T-helper 1 cell (primary cell): ENCODE measurements around the gene DDX23.
"Not testable (repeated sequence)": the region's sequence is repeated elsewhere in the genome, so short reads cannot be mapped to it uniquely, and the experiment has no call there.

Source experiments
- DNase-seq, 5 donors: peaks; one replicate each; pipeline ENCODE4 v3.0.0-alpha.2; 2012 to 2020
- total RNA-seq, 4 donors: gene quantifications; one replicate each; lab custom pipeline; 2026; lab: John Stamatoyannopoulos, UW

DDX23 gene
- 93.1 to 186 (median 130) reads per million in 4 donors for total RNA-seq

DNA sequence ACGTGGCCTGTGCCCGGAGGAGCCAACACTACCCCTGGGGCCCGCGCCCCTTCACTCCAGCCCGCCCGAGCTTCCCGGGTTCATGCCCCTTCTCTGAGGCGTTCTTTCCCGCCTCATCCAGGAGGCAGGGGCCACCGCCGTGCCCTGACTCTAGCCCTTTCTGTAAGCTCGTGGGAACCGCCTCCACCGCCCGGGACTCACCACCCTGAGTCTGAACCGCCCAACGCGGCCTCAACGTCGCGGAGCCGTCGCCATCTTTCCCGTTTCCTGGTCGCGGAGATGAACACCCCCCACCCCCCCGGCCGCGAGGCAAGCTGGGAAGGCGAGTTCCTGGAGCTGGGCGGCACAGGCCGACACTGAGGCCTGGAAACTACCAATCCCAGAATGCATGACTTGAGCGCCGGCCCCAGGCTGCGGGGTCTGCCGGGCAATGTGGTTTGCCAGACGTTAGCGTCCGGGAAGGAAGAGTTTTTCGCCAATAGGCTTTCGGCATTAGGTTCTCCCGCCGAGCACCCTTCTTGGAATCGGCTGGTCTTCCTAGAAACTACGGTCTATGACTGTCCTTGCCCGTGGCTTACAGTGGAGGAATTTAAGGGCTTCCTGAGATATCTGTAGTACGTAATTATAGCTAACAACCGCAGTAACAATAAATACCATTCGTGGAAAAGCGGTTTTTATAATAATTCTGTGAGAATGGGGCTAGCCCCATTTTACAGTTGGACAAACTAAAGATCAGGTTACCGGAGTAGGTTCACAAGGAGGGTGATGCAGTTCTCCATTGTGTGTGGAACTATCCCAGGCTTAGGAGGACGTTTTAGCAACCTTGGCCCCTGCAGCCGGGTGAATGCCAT, at the start of gene DDX23:
DDX23 (minus strand) TSS at position 281 of the 851 bp plus-strand sequence. CDS start 6,381 bp downstream, outside the sequence.
- DNase-seq = peak; percentile 87 to 99 (median 88)

DNA sequence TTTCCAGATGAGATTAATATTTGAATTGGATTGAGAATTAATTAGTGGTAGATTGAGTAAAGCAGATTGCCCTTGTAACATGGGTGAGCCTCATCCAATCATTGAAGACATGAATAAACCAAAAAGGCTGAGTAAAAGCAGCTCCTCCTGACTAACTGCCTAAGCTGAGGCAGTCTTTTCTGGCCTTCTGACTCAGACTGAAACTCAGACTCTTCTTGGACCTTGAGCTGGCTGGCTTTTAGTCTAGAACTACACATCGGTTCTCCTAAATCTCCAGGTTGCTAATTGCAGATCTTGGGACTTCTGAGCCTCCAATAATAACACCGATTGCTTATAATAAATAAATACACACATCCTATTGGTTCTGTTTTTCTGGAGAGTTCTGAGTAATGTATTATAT, 49.3 kb upstream of the DDX23 start:
- peak in 1 of 5 donors; percentile 36 for DNase-seq

DNA sequence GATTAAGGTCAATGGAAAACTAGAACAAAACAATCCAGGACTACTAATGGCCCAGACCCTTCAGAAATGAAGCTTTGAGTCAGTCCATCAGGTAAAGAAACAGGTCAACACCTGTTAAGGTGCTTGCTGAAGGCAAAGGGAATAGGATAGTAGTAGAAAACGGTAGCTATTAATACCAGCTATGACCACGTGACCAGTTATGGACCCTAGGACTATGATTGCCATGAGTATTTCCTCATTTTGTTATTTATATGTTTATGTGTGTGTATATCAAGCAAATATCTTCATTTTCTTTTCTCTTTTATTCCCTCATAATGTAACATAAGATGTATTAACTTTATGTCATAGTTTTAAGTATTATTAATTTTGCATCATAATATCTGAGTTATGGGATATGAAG, 47.7 kb upstream of the DDX23 start:
- no peak for DNase-seq

DNA sequence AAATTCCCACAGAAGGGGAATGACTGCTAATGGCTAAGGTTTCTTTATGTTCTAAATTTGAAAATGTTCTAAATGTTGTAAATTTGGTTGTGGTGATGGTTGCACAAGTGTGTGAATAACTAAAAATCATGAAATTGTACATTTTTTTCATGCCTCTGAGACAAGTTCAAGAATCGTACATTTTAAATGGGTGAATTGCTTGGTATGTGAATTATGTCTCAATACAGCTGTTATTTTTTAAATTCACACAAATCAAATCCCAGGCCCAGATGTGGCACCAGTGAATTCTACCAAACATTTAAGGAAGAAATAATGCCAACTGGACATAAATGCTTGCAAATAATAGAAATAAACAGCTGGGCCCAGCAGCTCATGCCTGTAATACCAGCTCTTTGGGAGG, 42.3 kb upstream of the DDX23 start:
- no peak for DNase-seq

DNA sequence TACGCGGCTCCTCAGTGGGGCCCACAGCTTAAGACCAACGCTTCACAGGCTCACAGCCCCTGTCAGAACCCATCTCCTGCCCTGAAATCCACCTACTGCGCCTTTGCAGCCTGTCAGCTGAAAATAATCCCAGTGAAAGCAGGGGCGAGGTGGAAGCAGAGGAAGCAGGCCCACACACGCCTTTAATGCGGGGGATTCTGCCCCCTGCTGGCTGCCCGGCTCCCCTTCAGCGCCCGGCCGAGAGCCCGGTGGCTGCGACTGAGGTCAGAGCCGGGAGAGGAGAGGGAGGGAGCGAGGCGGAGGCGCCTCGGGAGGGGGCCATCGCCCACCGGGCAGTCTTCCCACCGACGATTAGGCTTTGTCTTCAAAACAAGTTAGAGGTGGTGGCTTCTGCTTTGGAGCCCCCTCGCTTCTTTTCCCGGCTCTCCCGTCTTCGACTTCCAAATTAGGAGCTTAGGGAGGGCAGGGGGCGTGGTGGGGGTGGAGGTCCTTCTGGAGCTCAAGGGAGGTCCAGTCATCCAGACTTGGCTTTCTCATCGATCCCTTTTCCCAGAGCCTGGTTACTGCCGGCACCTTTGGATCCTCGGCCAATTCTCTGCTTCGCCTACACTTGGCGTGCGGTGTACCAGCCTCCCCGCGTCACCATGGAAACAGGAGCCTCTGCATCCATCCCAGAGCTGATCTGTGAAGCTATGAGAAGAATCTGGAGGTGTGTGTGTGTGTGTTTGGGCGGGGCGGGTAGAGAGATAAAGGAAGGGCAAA, 38.9 kb upstream of the DDX23 start:
- peak; percentile 36 to 65 (median 62) for DNase-seq

DNA sequence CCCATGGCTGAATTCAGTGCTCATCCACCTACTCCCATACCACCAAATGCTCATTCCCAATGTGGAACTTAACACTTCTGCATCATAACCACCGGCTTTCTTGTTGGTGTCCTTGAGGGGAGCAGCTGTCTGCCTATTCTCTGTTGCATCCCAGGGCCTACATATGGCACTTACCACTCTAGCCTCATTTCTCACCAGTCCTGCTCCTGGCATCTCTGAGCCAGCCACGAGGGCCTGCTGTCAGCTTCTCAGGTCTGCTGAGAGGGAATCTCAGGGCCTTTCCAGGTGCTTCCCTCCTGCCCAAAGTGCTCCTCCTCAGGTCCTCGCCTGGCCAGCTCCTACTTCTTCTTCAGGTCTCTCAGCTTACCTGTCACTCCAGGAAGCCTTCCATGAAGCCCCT, 37.7 kb upstream of the DDX23 start:
- no peak for DNase-seq

DNA sequence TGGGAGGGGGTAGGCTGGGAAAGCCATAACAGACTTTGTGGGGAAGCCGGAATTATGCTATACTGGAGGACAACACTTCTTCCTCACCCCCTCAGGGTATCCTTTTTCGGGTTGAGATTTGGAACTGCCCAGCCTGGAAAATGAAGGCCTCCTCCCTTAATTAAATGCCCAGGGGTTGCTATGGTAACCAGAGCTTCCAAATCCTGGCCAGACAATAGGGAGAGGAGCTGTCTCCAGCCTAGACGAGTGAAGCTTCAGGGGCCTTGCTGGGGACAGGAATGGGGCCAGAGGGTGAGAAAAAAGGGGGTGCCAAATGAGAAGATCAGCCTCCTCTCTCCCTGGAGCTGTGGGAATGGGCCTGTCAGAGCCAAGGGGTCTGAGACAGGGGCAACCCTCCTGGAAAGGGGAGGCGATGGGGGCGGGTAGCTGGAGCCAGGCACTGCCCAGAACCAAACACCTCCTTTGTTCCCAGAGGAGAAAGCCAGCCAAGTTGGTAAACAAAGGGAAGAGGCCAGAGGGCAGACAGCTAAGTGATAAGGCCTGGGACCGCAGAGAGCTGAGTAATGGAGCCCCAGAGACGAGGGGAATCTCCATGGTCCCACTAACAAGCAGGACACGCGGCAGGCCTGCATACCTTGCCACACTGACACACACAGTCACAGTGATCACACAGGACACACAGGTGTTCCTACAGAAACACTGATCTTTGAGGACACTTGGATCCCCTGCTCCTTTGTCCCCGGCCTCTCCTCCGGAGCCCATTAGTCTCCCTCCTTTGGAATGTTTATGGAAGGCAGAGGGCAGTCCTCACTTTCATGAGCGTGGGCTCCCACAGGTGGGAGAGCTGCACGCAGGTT, 31.6 kb upstream of the DDX23 start:
- DNase-seq = no peak

DNA sequence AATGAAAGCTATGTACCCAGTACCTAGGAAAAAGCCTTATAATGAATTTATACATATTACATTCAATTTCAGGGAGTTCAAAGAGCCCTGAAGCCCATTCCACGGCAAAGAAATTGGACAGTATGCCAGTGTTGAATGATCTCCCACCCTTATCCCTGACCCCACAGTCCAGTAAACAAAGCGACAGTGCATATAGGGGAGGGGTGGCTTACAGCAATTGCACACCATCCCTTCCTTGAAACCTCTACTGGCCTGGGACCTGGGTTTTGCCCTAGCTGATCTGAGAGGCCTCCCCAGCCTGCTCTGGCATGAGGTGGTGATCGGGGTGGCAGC, 31.0 kb upstream of the DDX23 start:
- DNase-seq = no peak

DNA sequence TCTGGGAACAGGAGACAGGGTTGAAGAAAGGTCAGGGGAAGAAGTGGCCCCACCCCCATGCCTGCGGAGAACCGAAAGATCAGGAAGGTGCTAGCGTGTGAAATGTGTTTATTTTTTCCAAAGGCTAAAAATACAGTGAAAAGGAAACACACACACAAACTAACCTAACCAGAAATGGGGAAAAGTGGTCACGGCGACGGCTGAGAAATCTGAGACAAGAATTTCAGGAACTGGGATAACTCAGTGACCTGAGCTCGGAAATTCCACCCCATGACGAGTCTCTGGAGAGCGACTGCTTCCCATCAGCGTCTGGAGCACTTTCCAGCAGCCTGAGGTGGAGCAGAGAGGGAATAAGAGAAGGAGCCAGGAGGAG, 30.3 kb upstream of the DDX23 start:
- no peak for DNase-seq

DNA sequence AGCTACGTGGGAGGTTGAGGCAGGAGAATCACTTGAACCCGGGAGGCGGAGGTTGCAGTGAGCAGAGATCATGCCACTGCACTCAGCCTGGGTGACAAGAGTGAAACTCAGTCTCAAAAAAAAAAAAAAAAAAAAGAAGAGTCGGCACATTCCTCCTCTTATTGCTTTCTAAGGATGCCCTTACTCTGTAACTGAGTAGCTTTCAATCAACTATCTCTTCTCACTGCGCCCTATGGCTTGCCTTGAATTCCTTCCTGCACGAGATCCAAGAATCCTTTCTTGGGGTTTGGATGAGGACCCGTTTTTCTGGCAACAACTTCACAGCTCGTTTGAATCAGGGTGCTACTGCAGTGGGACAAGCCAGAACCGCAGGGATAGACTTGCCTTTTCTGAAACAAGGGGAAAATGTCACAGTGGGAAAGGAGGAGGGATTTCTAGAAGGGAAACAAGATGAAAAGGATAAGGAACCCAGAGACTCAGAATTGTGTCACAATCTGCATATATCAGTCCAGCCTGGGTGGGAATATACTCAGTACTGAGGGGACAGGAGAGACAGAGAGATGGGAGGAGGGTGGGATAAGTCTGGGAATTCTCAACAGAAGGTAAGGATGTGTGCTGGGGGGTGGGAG, 29.8 kb upstream of the DDX23 start:
- no peak for DNase-seq

DNA sequence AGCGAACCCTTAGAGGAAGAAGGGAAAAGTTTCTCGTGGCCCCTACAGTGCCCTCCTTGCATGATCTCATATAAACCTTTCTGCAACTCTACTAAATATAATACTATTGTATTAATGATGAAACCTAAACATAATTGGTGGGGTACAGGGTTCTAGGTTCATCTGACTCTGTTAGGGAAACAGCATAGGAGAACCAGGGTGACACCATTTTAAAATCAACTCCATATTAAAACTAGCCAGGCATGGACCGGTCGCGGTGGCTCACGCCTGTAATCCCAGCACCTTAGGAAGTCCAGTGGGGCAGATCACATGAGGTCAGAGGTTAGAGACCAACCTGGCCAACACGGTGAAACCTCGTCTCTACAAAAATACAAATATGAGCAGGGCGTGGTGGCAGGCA, 28.7 kb upstream of the DDX23 start:
- DNase-seq = no peak

DNA sequence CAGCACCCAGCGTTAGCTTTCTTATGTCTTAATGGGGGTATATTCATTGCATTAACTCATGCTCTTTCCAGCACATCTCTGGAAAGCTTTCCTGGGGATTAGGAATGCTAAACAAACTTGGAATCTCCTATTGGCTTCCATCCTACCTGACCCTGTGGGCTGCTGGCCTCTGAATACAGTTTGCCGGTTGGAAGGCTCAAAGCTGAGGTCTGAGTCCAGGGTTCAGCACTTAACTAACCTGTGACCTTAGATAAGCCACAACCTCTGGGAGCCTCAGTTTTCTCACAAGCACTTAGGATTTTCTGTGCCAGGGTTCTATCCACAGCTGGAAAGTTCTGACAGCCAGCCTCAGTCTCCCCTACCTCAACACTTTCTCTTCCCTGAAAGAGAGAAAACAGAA, 26.6 kb upstream of the DDX23 start:
- no peak for DNase-seq

DNA sequence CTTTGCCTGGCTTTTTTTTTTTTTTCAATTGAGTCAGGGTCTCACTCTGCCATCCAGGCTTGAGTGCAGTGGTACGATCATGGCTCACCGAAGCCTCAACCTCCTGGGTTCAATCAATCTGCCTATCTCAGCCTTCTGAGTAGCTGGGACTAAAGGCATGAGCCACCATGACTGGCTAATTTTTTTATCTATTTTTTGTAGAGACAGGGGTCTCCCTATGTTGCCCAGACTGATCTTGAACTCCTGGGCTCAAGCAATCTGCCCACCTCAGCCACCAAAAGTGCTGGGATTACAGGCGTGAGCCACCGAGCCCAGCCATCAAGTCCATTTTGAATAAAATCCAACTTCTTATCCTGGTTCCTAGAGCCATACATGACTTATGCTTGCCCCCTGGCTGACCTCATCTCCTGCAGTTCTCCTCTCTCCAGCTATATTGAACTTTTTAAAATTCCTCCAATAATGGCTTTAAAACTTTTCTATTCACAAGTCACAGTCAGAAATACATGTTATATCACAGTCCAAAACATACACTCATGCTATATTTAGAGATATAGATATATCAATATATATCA, 24.1 kb upstream of the DDX23 start:
- DNase-seq = no peak

DNA sequence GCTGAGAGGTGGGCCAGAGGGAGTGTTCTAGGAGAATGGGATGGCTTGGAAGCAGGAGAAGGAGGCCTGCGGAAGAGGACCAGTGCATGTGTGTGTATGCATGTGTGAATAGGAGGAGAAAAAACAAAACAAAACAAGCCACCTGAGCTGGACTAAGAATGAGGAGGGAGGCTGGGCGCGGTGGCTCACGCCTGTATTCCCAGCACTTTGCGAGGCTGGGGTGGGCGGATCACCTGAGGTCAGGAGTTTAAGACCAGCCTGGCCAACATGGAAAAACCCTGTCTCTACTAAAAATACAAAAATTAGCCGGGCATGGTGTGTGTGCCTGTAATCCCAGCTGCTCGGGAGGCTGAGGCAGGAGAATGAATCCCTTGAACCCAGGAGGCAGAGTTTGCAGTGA, 21.6 kb upstream of the DDX23 start:
- not testable (repeated sequence) for DNase-seq

DNA sequence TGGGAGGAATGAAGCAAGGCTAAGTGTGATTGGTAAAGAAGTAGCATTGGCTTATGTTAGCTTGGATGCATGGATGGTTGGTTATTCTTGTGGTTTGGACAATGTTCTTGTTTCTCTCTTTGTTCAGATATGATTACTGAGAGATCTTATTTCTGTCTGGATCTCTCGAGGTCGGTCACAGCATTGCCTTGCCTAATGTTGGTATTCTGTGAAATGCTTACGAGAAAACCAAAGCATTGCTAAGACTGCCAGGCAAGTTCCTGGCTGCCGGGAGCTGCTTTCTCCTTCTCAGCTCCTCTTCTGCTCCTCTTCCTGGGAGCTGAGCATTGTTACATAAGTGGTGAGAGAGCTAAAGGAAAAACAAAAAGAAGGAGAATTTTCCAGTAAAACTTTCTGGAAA, 21.1 kb upstream of the DDX23 start:
- DNase-seq = no peak

DNA sequence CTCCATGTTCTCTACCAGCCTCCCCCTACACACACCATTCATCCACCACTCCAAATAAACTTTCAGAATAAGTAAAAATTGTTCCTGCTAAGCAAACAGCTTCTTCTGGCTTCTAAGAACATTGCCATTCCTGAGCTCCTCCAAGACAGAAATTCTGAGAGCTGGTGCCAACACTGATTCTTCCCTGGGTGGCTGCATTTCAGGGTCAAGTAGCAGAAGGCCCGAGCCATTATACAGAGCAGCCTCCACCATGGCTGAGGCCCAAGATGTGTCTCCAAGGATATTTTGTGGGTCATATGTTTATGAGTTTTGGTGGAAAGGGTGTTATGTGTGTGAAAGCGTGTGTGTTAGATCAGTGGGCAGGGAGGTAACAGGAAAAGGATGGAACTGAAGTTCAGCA, 17.2 kb upstream of the DDX23 start:
- DNase-seq = no peak

DNA sequence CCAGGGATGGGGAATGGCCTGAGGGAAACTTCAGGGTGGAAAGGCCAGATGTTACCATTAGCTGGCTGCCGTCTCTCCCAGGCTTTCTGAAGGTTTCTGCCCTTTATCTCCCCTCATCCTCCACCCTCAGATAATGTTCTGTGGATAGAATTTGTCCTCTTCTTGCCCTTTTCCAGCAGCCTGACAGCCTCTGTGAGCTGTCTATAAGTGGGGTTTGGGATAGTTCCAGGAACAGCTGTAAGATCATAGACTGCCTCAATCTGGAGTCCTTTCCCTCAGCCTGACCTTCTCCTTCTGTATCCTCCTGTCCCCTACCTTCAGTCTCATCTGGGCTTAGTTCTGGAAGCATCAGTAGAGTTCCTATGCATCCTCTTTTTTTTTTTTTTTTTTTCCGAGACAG, 16.5 kb upstream of the DDX23 start:
- no peak for DNase-seq

DNA sequence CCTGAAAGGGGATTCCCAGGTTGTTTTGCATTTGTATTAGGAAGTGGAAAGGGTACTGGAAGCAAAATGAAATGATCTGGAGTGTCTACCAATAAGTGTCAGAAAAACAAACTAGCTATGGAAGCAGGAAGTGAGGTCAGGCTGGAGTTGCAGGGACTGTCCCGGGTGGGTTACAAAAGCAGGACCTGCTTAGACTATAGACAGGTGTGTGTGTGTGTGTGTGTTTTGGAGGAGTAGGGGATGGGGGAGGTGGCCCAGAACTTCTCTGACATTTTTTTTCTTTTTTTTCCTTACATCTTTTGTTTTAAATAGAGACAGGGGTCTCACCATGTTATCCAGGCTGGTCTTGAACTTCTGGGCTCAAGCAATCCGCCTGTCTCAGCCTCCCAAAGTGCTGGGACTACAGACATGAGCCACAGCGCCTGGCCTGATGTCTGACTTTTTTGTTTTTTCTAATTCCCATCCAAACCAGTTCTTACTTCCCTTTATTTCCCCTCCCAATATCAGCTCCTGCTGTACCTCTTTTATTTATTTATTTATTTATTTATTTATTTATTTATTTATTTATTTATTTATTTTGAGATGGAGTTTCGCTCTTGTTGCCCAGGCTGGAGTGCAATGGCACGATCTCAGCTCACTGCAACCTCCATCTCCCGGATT, 14.2 kb upstream of the DDX23 start:
- DNase-seq = no peak

DNA sequence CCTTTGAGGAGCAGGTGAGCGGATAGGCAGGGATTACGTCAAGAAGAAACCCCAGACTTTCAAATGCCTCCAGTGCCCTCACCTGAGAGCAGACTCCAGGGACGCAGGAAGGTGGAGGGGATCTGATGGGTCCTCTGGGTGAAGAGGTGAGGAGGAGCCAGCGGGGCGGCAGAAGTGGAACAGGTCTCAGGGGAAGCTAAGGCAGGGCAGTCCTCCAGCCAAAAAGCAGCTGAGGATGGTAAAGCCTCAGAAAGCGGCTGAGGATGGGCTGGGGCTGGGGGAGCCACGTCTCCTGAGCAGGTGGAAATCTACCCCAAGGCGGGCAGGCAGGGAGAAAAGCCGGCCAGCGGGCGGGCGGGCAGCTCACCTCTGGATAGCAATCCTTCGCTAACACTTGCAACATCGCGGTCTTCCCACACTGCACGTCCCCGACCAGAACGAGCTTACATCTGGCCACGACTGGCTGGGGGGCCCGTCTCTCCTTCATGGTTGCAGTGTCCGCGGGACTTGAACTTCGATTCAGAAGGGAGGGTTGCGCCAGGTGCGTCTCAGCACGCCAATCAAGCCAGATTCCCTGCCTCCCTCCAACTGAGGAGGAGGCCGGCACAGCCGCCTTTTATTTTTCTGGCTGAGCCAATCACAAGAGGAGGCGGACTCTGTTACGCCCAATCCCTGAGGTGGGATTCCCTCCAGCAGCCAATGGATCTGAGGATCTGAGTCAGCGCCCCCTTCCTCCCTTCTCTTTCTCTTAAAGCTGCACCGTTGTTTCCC, 13.5 kb upstream of the DDX23 start, which contains the start of gene RND1:
RND1 (minus strand) TSS at position 590 of the 771 bp plus-strand sequence; CDS start at position 487, 103 bp downstream.
- peak; percentile 69 to 90 (median 77) for DNase-seq

DNA sequence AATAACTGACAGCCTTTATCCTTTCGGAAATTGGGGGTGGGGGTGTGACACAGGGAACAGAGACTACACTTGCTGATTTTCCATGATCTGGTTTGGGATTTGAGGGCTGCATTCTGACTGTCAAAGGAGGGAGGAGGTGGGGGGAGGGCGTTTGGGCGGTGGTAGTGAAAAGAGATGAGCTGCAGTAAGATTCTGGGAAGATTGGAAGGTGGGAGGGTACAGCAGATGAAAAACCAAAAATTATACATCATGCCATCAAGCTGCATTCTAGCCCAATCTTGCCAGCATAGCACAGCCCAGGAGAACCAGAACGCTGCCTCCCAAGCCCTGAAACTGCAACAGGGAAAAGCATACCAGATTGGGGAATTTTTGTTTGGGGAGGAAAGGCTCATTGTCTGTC, 11.3 kb upstream of the DDX23 start:
- DNase-seq = no peak

DNA sequence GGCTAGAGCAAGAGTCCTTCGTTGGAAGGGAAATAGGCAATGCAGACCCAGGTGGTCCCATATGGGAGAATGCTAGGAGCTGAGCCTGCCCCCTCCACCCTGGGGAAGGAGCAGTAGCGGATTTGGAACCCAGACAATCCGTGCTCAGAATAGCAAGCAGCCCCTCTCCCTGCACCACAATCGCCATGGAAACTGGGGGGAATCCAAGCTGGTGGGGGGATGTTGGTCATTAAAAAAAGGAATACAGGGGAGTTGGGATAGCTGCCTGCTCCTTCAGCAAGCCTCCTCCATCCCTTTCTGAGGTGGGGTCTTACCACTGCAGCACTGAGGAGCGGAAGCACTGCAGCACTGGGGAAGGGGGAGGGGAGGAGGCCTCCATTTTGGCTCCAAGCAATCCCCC, 10.8 kb upstream of the DDX23 start:
- DNase-seq = no peak
